SU-DHL-6 (cell line): ENCODE results near the gene ZNF516.

ENCODE experiments used
- EZH2phosphoT487 ChIP-seq: fragments of 200-600 bp; sonication (generic), shearing (Covaris generic); conservative IDR thresholded peaks from 2 replicates; pipeline ENCODE4 v1.6.1; 2018; ENCODE audit warnings: mild to moderate bottlenecking, antibody characterized with exemption, low read length, moderate library complexity, mixed read lengths
- TF ChIP-seq, protein P1 (sequence below): fragments of 200-600 bp; sonication (generic); IDR thresholded peaks from one replicate; pipeline ENCODE4 v1.5.1; 2017; ENCODE audit warnings: antibody characterized with exemption, mild to moderate bottlenecking, low read length, moderate library complexity; ENCODE audit not compliant: insufficient read depth, poor library complexity, severe bottlenecking

DNA sequence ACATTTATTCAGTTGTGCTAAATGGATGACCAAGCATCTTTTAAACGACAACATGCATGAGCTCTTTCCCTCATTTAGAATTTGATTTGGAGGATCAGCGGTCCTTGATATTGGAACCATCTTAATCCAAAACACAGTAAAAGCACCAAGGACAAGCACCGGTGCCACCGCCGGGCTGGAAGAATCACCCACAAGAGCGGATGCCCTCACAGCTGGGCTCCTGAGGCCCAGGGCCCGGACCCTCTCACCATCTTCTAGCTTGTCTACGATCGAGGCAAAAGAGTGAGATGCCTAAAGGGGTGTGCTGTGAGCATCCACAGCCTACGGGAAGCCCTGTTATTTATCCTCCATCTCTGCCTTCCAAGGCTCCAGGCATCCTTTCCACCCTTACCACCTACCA, 129.5 kb downstream of the ZNF516 start:
- TF ChIP-seq, protein P1, sequence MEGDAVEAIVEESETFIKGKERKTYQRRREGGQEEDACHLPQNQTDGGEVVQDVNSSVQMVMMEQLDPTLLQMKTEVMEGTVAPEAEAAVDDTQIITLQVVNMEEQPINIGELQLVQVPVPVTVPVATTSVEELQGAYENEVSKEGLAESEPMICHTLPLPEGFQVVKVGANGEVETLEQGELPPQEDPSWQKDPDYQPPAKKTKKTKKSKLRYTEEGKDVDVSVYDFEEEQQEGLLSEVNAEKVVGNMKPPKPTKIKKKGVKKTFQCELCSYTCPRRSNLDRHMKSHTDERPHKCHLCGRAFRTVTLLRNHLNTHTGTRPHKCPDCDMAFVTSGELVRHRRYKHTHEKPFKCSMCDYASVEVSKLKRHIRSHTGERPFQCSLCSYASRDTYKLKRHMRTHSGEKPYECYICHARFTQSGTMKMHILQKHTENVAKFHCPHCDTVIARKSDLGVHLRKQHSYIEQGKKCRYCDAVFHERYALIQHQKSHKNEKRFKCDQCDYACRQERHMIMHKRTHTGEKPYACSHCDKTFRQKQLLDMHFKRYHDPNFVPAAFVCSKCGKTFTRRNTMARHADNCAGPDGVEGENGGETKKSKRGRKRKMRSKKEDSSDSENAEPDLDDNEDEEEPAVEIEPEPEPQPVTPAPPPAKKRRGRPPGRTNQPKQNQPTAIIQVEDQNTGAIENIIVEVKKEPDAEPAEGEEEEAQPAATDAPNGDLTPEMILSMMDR: no peak
- no peak for TF ChIP-seq EZH2phosphoT487
